Measurements from ENCODE around the gene BICRA. TPM values are rescaled to one million over a fixed set of nuclear protein-coding genes. Genes with fewer than 3 reads are reported as not detected.

Gene BICRA
- total and polyA plus RNA-seq, 3 donors from 2014 or later = 9.2 to 19.2 (median 13.5) TPM

- Histone ChIP-seq H3K27ac (no peak overlapping the region), H3K4me3 (no peak overlapping the region), H3K36me3 (ENCODE audit: low read depth, missing control alignments) (no peaks in the 10 kb centered on the region), H3K9me3 (no peaks in the 10 kb centered on the region), H3K27me3 (no peaks in the 10 kb centered on the region), H3K4me1 (no peaks in the 10 kb centered on the region)
- WGBS, 2 donors = 92 to 93% methylated on average over 7 of the region's 7 CpGs
- TF ChIP-seq POLR2A (IDR thresholded peaks at IDR 0.05) = no peak
- intact Hi-C loops (cut with DNase I; ENCODE audit: low total_unique reads) = no loop called here
- no peak for DNase-seq
Measured at GRCh38 chr19:47673426-47673825, 64.5 kb downstream of the BICRA start.

GRCh38 chr19:47674548-47674947 lies 65.6 kb downstream of the BICRA start:
- H3K9me3 ChIP-seq = no peaks in the 10 kb centered on the region
- no peak for DNase-seq
- H3K4me3 ChIP-seq = no peak overlapping the region
- TF ChIP-seq, protein P1, sequence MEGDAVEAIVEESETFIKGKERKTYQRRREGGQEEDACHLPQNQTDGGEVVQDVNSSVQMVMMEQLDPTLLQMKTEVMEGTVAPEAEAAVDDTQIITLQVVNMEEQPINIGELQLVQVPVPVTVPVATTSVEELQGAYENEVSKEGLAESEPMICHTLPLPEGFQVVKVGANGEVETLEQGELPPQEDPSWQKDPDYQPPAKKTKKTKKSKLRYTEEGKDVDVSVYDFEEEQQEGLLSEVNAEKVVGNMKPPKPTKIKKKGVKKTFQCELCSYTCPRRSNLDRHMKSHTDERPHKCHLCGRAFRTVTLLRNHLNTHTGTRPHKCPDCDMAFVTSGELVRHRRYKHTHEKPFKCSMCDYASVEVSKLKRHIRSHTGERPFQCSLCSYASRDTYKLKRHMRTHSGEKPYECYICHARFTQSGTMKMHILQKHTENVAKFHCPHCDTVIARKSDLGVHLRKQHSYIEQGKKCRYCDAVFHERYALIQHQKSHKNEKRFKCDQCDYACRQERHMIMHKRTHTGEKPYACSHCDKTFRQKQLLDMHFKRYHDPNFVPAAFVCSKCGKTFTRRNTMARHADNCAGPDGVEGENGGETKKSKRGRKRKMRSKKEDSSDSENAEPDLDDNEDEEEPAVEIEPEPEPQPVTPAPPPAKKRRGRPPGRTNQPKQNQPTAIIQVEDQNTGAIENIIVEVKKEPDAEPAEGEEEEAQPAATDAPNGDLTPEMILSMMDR (IDR thresholded peaks at IDR 0.05) = no peak
- no peak for TF ChIP-seq POLR2A (IDR thresholded peaks at IDR 0.05)
- no peaks in the 10 kb centered on the region for H3K27me3 ChIP-seq
- no peak overlapping the region for H3K27ac ChIP-seq
- no peaks in the 10 kb centered on the region for H3K36me3 ChIP-seq (ENCODE audit: low read depth, missing control alignments)
- intact Hi-C loops (cut with DNase I; ENCODE audit: low total_unique reads) = no loop called here
- H3K4me1 ChIP-seq = no peaks in the 10 kb centered on the region
- WGBS, 2 donors = 75 to 94% methylated on average over 5 of the region's 5 CpGs

DNA sequence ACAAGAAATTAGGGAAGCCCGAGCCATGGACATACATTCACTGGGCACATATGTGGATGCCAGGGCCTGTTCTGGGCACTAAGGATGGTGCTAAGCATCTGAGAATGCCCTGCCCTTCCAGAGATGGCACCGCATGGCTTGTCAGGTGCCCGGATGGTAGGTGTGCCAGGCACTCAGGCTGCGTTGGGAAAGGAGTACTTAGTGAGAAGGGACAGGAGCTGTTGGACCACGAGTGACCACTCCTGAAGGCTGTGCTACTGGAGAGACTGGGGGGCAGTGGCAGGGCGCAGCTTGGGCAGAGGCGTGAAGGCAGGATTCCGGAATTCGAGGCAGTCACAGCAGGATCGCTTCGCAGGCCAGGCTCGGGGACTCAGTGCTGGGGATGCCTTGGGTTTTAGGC lies 66.3 kb downstream of the BICRA start:
- H3K27me3 ChIP-seq = no peaks in the 10 kb centered on the region
- TF ChIP-seq POLR2A (IDR thresholded peaks at IDR 0.05) = no peak
- TF ChIP-seq, protein P1 (IDR thresholded peaks at IDR 0.05) = no peak
- H3K27ac ChIP-seq = no peak overlapping the region
- no peak overlapping the region for H3K4me3 ChIP-seq
- intact Hi-C loops (cut with DNase I; ENCODE audit: low total_unique reads) = no loop called here
- no peaks in the 10 kb centered on the region for H3K9me3 ChIP-seq
- H3K4me1 ChIP-seq = no peaks in the 10 kb centered on the region
- 95 to 96% methylated on average over 12 of the region's 12 CpGs for WGBS, 2 donors
- no peaks in the 10 kb centered on the region for H3K36me3 ChIP-seq (ENCODE audit: low read depth, missing control alignments)
- DNase-seq = no peak

DNA sequence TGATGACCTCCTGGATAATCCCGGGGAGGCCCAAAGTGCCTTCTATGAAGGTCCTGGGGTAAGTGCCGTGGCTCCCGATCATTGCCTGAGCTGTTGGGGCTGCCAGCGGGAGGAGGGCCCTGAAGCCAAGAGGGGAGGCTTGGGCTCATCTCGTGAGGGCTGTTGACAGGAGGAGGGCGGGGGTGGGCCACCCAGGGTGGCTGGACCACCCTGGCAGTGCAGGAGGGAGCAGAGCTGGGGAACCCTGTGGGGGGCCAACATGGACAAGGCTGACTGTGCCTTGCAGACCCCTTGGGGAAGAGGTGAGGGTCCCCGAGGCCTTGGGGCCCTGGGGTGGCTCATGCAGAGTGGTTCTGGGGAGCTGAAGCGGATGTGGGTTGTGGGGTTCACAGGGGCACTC lies 66.9 kb downstream of the BICRA start:
- H3K9me3 ChIP-seq = no peaks in the 10 kb centered on the region
- no peak overlapping the region for H3K27ac ChIP-seq
- no peak for DNase-seq
- intact Hi-C loops (cut with DNase I; ENCODE audit: low total_unique reads) = no loop called here
- H3K27me3 ChIP-seq = no peaks in the 10 kb centered on the region
- H3K36me3 ChIP-seq (ENCODE audit: low read depth, missing control alignments) = no peaks in the 10 kb centered on the region
- TF ChIP-seq POLR2A (IDR thresholded peaks at IDR 0.05) = no peak
- H3K4me1 ChIP-seq = no peaks in the 10 kb centered on the region
- 86 to 87% methylated on average over 3 to 5 of the region's 8 CpGs for WGBS, 2 donors
- H3K4me3 ChIP-seq = no peak overlapping the region

DNA sequence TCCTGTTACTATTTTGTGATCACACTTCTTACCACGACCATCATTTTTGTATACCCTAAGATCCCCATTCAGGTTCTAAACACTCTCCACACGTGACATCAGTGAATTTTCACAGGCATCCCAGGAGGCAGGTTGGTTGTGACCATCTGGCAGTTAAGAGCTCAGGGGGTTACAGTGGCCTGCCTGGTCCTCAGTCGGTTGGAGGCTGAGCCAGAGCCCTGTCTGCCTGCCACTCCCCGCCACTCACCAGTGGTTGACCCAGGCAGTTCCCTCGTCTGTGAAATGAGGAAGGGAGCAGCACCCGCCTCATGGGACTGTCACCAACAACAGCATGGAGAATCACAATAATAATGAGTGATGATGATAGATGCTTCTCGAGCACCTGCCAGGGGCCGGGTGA lies 67.9 kb downstream of the BICRA start:
- no peak for DNase-seq
- TF ChIP-seq, protein P1 (IDR thresholded peaks at IDR 0.05) = no peak
- TF ChIP-seq POLR2A (IDR thresholded peaks at IDR 0.05) = no peak
- no peaks in the 10 kb centered on the region for H3K27me3 ChIP-seq
- no peaks in the 10 kb centered on the region for H3K36me3 ChIP-seq (ENCODE audit: low read depth, missing control alignments)
- H3K9me3 ChIP-seq = no peaks in the 10 kb centered on the region
- H3K27ac ChIP-seq = no peak overlapping the region
- intact Hi-C loops (cut with DNase I; ENCODE audit: low total_unique reads) = no loop called here
- 84 to 89% methylated on average over 8 of the region's 8 CpGs for WGBS, 2 donors
- no peaks in the 10 kb centered on the region for H3K4me1 ChIP-seq
- H3K4me3 ChIP-seq = no peak overlapping the region

- no peaks in the 10 kb centered on the region for H3K4me1 ChIP-seq
- DNase-seq = no peak
- no peak for TF ChIP-seq POLR2A (IDR thresholded peaks at IDR 0.05)
- TF ChIP-seq, protein P1 (IDR thresholded peaks at IDR 0.05) = no peak
- no peaks in the 10 kb centered on the region for H3K27me3 ChIP-seq
- intact Hi-C loops (cut with DNase I; ENCODE audit: low total_unique reads) = no loop called here
- no peak overlapping the region for H3K4me3 ChIP-seq
- H3K27ac ChIP-seq = no peak overlapping the region
- H3K36me3 ChIP-seq (ENCODE audit: low read depth, missing control alignments) = no peaks in the 10 kb centered on the region
- no peaks in the 10 kb centered on the region for H3K9me3 ChIP-seq
- 69 to 78% methylated on average over 5 to 30 of the region's 30 CpGs for WGBS, 2 donors
Measured at GRCh38 chr19:47679251-47679900, 70.4 kb downstream of the BICRA start.

All from testis (tissue), 3 donors.